Endothelial cell of umbilical vein (primary cell): ENCODE measurements around the gene TBC1D4.

Experiments
- EZH2 ChIP-seq: IDR thresholded peaks from 2 replicates; pipeline ENCODE4 v1.6.1; 2012; ENCODE audit warnings: borderline replicate concordance, low read depth, mild to moderate bottlenecking, moderate library complexity, low read length, inconsistent platforms; ENCODE audit not compliant: severe bottlenecking
- GATA2 ChIP-seq: IDR thresholded peaks from 2 replicates; pipeline ENCODE4 v1.7.0; 2011; ENCODE audit warnings: low read depth, mild to moderate bottlenecking, moderate library complexity, mixed read lengths, low read length; ENCODE audit not compliant: insufficient read length, insufficient read depth
- JUN ChIP-seq: IDR thresholded peaks from 2 replicates; pipeline ENCODE4 v1.6.1; 2011; ENCODE audit warnings: borderline replicate concordance, low read depth; ENCODE audit not compliant: insufficient read length, insufficient read depth
- MYC ChIP-seq: IDR thresholded peaks from one replicate; pipeline ENCODE4 v1.6.1; 2011; ENCODE audit warnings: mild to moderate bottlenecking, low read depth, low read length
- POLR2A ChIP-seq: IDR thresholded peaks from 2 replicates; pipeline ENCODE4 v1.6.1; 2012; ENCODE audit warnings: low read depth, mild to moderate bottlenecking, control low read depth, low read length
- POLR2AphosphoS5 ChIP-seq: IDR thresholded peaks from 2 replicates; pipeline ENCODE4 v1.6.1; 2012; ENCODE audit warnings: low read depth, mild to moderate bottlenecking, control low read depth, low read length, moderate library complexity; ENCODE audit not compliant: insufficient read depth
- TF ChIP-seq, protein P1 (sequence below), 2 donors: IDR thresholded peaks; 1 replicate in 1 of 2; 2 replicates in 1 of 2; pipeline ENCODE4 v1.5.1; 2011; ENCODE audit warnings: low read length in 2 of 2, mild to moderate bottlenecking in 2 of 2, moderate library complexity in 2 of 2, control low read depth in 1 of 2, inconsistent platforms in 1 of 2, low read depth in 1 of 2; ENCODE audit not compliant: insufficient read depth in 1 of 2; ENCODE audit errors: extremely low read depth in 1 of 2
- TF ChIP-seq, protein P2 (sequence below): IDR thresholded peaks from 2 replicates; pipeline ENCODE4 v1.6.1; 2011; ENCODE audit not compliant: insufficient read depth, insufficient read length

DNA sequence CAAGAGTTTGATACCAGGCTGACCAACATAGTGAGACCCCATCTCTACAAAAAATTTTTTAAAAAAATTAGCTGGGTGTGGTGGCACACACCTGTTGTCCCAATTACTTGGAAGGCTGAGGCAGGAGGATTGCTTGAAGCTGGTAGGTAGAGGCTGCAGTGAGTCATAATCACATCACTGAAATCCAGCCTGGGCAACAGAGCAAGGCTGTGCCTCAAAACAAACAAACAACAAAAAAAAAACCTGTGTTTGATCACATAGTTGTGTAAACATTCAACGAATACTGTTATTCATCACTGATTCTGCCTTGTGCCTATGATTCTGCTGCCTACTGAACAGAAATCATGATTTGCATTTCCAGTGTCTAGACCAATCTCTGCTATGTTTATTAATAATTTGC, 134.0 kb downstream of the TBC1D4 start:
- TF ChIP-seq, protein P1, sequence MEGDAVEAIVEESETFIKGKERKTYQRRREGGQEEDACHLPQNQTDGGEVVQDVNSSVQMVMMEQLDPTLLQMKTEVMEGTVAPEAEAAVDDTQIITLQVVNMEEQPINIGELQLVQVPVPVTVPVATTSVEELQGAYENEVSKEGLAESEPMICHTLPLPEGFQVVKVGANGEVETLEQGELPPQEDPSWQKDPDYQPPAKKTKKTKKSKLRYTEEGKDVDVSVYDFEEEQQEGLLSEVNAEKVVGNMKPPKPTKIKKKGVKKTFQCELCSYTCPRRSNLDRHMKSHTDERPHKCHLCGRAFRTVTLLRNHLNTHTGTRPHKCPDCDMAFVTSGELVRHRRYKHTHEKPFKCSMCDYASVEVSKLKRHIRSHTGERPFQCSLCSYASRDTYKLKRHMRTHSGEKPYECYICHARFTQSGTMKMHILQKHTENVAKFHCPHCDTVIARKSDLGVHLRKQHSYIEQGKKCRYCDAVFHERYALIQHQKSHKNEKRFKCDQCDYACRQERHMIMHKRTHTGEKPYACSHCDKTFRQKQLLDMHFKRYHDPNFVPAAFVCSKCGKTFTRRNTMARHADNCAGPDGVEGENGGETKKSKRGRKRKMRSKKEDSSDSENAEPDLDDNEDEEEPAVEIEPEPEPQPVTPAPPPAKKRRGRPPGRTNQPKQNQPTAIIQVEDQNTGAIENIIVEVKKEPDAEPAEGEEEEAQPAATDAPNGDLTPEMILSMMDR (IDR thresholded peaks at IDR 0.05; ENCODE audit: extremely low read depth in 1 of 2, insufficient read depth in 1 of 2, low read depth in 1 of 2, low read length in 2 of 2): no peak
- TF ChIP-seq POLR2AphosphoS5: no peak
- TF ChIP-seq, protein P2, sequence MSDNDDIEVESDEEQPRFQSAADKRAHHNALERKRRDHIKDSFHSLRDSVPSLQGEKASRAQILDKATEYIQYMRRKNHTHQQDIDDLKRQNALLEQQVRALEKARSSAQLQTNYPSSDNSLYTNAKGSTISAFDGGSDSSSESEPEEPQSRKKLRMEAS: no peak
- no peak for TF ChIP-seq GATA2
- no peak for TF ChIP-seq EZH2
- TF ChIP-seq POLR2A: no peak
- no peak for TF ChIP-seq MYC
- TF ChIP-seq JUN: no peak
